GM21619 (cell line): Measurements from ENCODE around the gene INPP5F.

ENCODE experiments used
- ATAC-seq: cut with Tn5 transposase; IDR thresholded peaks from one replicate; pipeline ENCODE4 v1.9.1; 2021; ENCODE audit not compliant: unreplicated experiment

The INPP5F gene

GRCh38 chr10:119725828-119726675, at the start of gene INPP5F:
Gene INPP5F (plus strand): TSS chr10:119726050. CDS start chr10:119726263, 213 bp downstream.
- peak; percentile 89 for ATAC-seq

GRCh38 chr10:119677126-119677525, 48.7 kb upstream of the INPP5F start:
- no peak for ATAC-seq

GRCh38 chr10:119677904-119678755, 47.7 kb upstream of the INPP5F start:
- ATAC-seq, result no peak

- ATAC-seq, result no peak
These were observed 46.4 kb upstream of the INPP5F start for GRCh38 chr10:119679480-119679829.

GRCh38 chr10:119680050-119680449, 45.8 kb upstream of the INPP5F start:
- no peak for ATAC-seq

- ATAC-seq, result no peak
These were observed 45.2 kb upstream of the INPP5F start for GRCh38 chr10:119680650-119681081.

- ATAC-seq, result peak; percentile 86
These were observed 39.2 kb upstream of the INPP5F start for GRCh38 chr10:119686465-119687191.

GRCh38 chr10:119687192-119688032, 38.4 kb upstream of the INPP5F start:
- ATAC-seq, result no peak

- no peak for ATAC-seq
These were observed 37.8 kb upstream of the INPP5F start for GRCh38 chr10:119688033-119688508.

- ATAC-seq, result no peak
These were observed 36.8 kb upstream of the INPP5F start for GRCh38 chr10:119689016-119689580.

GRCh38 chr10:119691726-119692125, 34.1 kb upstream of the INPP5F start:
- no peak for ATAC-seq

GRCh38 chr10:119693262-119693957, 32.4 kb upstream of the INPP5F start:
- peak; percentile 76 for ATAC-seq

GRCh38 chr10:119694608-119695007, 31.2 kb upstream of the INPP5F start:
- no peak for ATAC-seq

GRCh38 chr10:119700321-119700954, 25.4 kb upstream of the INPP5F start:
- peak; percentile 46 for ATAC-seq

- ATAC-seq, result no peak
These were observed 24.0 kb upstream of the INPP5F start for GRCh38 chr10:119701861-119702260.

GRCh38 chr10:119702583-119702982, 23.3 kb upstream of the INPP5F start:
- no peak for ATAC-seq

- ATAC-seq, result no peak
These were observed 21.8 kb upstream of the INPP5F start for GRCh38 chr10:119703903-119704508.

GRCh38 chr10:119705434-119705831, 20.4 kb upstream of the INPP5F start:
- peak; percentile 56 for ATAC-seq
